Liver (tissue), 9 donors: ENCODE data around the gene SERPINE2. TPM values are rescaled to one million over a fixed set of nuclear protein-coding genes. Genes with fewer than 3 reads are reported as not detected.

Experiments used
- DNase-seq: peaks from one replicate; pipeline ENCODE4 v3.0.0-alpha.2; 2017; ENCODE audit warnings: low spot score
- H3K27ac ChIP-seq, 2 donors: one replicate each; pipeline ENCODE4 v1.7.0; 2013; ENCODE audit warnings: inconsistent platforms in 2 of 2, low read length in 2 of 2, control low read depth in 1 of 2, low read depth in 1 of 2, mild to moderate bottlenecking in 1 of 2
- H3K27me3 ChIP-seq, 4 donors: one replicate each; pipeline versions ENCODE4 v1.6.1 to v1.7.0; 2013; ENCODE audit warnings: low read length in 3 of 4, inconsistent platforms in 1 of 4, mild to moderate bottlenecking in 1 of 4, moderate library complexity in 1 of 4; ENCODE audit not compliant: control insufficient read depth in 4 of 4, insufficient read depth in 4 of 4
- H3K36me3 ChIP-seq, 4 donors: one replicate each; pipeline versions ENCODE4 v1.6.1 to v1.7.0; 2013; ENCODE audit warnings: low read length in 3 of 4, mild to moderate bottlenecking in 3 of 4, low read depth in 1 of 4, moderate library complexity in 1 of 4; ENCODE audit not compliant: control insufficient read depth in 4 of 4, insufficient read depth in 3 of 4
- H3K4me1 ChIP-seq, 4 donors: one replicate each; pipeline versions ENCODE4 v1.6.1 to v1.7.0; 2013; ENCODE audit warnings: low read length in 3 of 4, mild to moderate bottlenecking in 3 of 4, moderate library complexity in 1 of 4; ENCODE audit not compliant: control insufficient read depth in 4 of 4, insufficient read depth in 4 of 4
- H3K4me3 ChIP-seq, 3 donors: one replicate each; pipeline versions ENCODE4 v1.6.1 to v1.7.0; 2013; ENCODE audit warnings: low read length in 3 of 3, control low read depth in 1 of 3, low read depth in 1 of 3, mild to moderate bottlenecking in 1 of 3
- H3K9ac ChIP-seq, 2 donors: one replicate each; pipeline ENCODE4 v1.7.0; 2013; ENCODE audit warnings: low read length in 2 of 2, mild to moderate bottlenecking in 2 of 2, moderate library complexity in 2 of 2, control low read depth in 1 of 2, low read depth in 1 of 2
- H3K9me3 ChIP-seq, 4 donors: one replicate each; pipeline versions ENCODE4 v1.6.1 to v1.7.0; 2013; ENCODE audit warnings: low read length in 3 of 4; ENCODE audit not compliant: control insufficient read depth in 4 of 4
- EGR1 ChIP-seq, 2 donors: IDR thresholded peaks; 2 replicates each; pipeline ENCODE4 v1.6.1; 2016 to 2018; ENCODE audit warnings: antibody characterized with exemption in 2 of 2, low read depth in 2 of 2
- FOXA1 ChIP-seq: IDR thresholded peaks from 2 replicates; pipeline ENCODE4 v1.6.1; 2016; ENCODE audit warnings: antibody characterized with exemption
- FOXA2 ChIP-seq: IDR thresholded peaks from 2 replicates; pipeline ENCODE4 v1.6.1; 2016; ENCODE audit warnings: antibody characterized with exemption
- GABPA ChIP-seq, 2 donors: IDR thresholded peaks in 1 of 2; conservative IDR thresholded peaks in 1 of 2; 2 replicates each; pipeline ENCODE4 v1.6.1; 2016; ENCODE audit warnings: antibody characterized with exemption in 2 of 2, mild to moderate bottlenecking in 1 of 2, moderate library complexity in 1 of 2
- HNF4A ChIP-seq, 2 donors: conservative IDR thresholded peaks; 2 replicates each; pipeline ENCODE4 v1.6.1; 2016; ENCODE audit warnings: antibody characterized with exemption in 2 of 2, mild to moderate bottlenecking in 2 of 2
- HNF4G ChIP-seq: IDR thresholded peaks from 2 replicates; pipeline ENCODE4 v1.6.1; 2016; ENCODE audit warnings: antibody characterized with exemption
- JUND ChIP-seq, 2 donors: IDR thresholded peaks; 2 replicates each; pipeline ENCODE4 v1.6.1; 2016; ENCODE audit warnings: antibody characterized with exemption in 2 of 2
- NR2F2 ChIP-seq: IDR thresholded peaks from 2 replicates; pipeline ENCODE4 v1.6.1; 2016; ENCODE audit warnings: antibody characterized with exemption
- RAD21 ChIP-seq, 2 donors: IDR thresholded peaks; 2 replicates each; pipeline ENCODE4 v1.6.1; 2016; ENCODE audit warnings: antibody characterized with exemption in 2 of 2, mild to moderate bottlenecking in 2 of 2
- RXRA ChIP-seq, 2 donors: IDR thresholded peaks; 2 replicates each; pipeline ENCODE4 v1.6.1; 2017 to 2018; ENCODE audit warnings: antibody characterized with exemption in 2 of 2, mild to moderate bottlenecking in 1 of 2
- SP1 ChIP-seq: IDR thresholded peaks from 2 replicates; pipeline ENCODE4 v1.6.1; 2018; ENCODE audit warnings: antibody characterized with exemption, mild to moderate bottlenecking
- TAF1 ChIP-seq: conservative IDR thresholded peaks from 2 replicates; pipeline ENCODE4 v1.6.1; 2016; ENCODE audit warnings: antibody characterized with exemption, mild to moderate bottlenecking
- YY1 ChIP-seq: IDR thresholded peaks from 2 replicates; pipeline ENCODE4 v1.6.1; 2016; ENCODE audit warnings: antibody characterized with exemption, mild to moderate bottlenecking
- WGBS: extraction: QIAGEN DNeasy Blood & Tissue Kit; methylation state at CpG from one replicate; pipeline ENCODE4 v1.1.7; 2013; 5-methylcytosine and 5-hydroxymethylcytosine counted together
- polyA plus RNA-seq, 2 donors: library from polyadenylated mRNA; stranded (reverse) in 1 of 2; unstranded in 1 of 2; fragments of 200-250 nt in 1 of 2; fragments of >200 nt in 1 of 2; fragmentation: Nextera tagmentation in 1 of 2; extraction: Ambion mirVana in 1 of 2; gene quantifications; one replicate each; pipeline versions ENCODE4 v1.2.1 to v1.2.3, GENCODE V29; 2013 to 2015
- total RNA-seq, 2 donors: library from RNA; depleted of rRNA; stranded (reverse); fragments of >200 nt; gene quantifications; one replicate each; pipeline ENCODE4 v1.2.3, GENCODE V29; 2014
- TF ChIP-seq, protein P1 (sequence below): IDR thresholded peaks from 2 replicates; pipeline ENCODE4 v1.6.1; 2016; ENCODE audit warnings: antibody characterized with exemption, mild to moderate bottlenecking
- TF ChIP-seq, protein P2 (sequence below): IDR thresholded peaks from 2 replicates; pipeline ENCODE4 v1.6.1; 2016; ENCODE audit warnings: antibody characterized with exemption
- TF ChIP-seq, protein P3 (sequence below): fragments of 150-350 bp; IDR thresholded peaks from 2 replicates; pipeline ENCODE4 v1.5.1; 2017; ENCODE audit warnings: improper control_type of control experiment, low read depth, low read length; ENCODE audit not compliant: missing input control
- TF ChIP-seq, protein P4 (sequence below): IDR thresholded peaks from 2 replicates; pipeline ENCODE4 v1.6.1; 2016; ENCODE audit warnings: antibody characterized with exemption
- TF ChIP-seq, protein P5 (sequence below): IDR thresholded peaks from 2 replicates; pipeline ENCODE4 v1.6.1; 2016; ENCODE audit warnings: antibody characterized with exemption
- donor health status: healthy.
- donor health status: healthy.
- donor health status: healthy.
- donor health status: healthy.
- donor health status: healthy.

SERPINE2 gene
- total and polyA plus RNA-seq, 4 donors = 0.92 to 4.8 (median 2.3) TPM

DNA sequence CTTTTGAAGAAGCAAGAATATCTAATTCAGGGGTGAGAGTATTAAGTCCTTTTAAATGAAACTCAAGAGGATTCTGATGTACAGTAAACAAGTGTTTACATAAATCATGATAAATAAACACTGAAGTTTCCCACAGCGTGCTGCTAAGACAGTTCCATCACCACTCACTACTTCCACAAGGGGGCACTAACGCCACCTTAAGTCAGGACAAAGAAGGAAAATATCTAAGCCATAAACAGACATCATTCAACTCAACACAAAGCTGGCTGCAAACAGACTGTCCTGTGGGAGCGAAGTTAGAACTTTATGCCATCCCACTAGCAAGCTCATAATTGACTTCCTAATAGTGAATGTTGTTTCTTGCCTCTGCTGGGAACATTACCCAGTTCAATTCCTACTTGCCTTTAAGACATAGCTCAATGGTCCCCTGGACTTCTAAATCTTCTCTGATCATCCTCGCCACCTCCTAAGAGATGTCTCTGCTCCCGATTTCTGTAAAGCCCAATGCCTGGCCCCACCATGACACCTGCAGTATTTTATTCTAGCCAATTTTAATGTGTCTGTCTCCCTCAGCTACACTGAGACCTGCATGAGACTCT lies 45.4 kb downstream of the SERPINE2 start (continued):
- no peak for TF ChIP-seq YY1

DNA sequence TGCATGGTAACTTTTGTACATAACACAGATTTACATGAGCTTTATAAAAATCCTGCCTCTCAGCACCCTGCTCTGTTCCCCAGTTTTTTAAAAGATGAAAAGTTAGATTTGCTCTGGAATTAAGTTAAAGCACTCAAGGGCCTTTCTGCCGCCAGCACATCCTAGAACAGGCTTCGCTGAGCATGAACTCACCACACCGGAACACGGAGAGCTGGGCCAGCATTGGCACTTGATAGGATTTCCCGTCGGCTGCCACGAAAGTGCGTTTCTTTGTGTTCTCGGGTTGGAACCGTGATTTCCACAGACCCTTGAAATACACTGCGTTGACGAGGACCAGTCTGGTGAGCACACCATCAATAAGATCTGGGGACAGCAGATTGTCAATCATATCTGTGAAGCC lies 47.5 kb downstream of the SERPINE2 start:
- Histone ChIP-seq H3K9ac (no peak overlapping the region), H3K9me3 (no peaks in the 10 kb centered on the region), H3K4me1 (peaks cover 0 to 3% (median 0%) of the 10 kb centered on the region in 4 donors), H3K36me3 (no peaks in the 10 kb centered on the region), H3K27me3 (no peaks in the 10 kb centered on the region), H3K27ac (no peak overlapping the region), H3K4me3 (no peak overlapping the region)
- TF ChIP-seq, protein P1, sequence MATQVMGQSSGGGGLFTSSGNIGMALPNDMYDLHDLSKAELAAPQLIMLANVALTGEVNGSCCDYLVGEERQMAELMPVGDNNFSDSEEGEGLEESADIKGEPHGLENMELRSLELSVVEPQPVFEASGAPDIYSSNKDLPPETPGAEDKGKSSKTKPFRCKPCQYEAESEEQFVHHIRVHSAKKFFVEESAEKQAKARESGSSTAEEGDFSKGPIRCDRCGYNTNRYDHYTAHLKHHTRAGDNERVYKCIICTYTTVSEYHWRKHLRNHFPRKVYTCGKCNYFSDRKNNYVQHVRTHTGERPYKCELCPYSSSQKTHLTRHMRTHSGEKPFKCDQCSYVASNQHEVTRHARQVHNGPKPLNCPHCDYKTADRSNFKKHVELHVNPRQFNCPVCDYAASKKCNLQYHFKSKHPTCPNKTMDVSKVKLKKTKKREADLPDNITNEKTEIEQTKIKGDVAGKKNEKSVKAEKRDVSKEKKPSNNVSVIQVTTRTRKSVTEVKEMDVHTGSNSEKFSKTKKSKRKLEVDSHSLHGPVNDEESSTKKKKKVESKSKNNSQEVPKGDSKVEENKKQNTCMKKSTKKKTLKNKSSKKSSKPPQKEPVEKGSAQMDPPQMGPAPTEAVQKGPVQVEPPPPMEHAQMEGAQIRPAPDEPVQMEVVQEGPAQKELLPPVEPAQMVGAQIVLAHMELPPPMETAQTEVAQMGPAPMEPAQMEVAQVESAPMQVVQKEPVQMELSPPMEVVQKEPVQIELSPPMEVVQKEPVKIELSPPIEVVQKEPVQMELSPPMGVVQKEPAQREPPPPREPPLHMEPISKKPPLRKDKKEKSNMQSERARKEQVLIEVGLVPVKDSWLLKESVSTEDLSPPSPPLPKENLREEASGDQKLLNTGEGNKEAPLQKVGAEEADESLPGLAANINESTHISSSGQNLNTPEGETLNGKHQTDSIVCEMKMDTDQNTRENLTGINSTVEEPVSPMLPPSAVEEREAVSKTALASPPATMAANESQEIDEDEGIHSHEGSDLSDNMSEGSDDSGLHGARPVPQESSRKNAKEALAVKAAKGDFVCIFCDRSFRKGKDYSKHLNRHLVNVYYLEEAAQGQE = no peak
- TF ChIP-seq FOXA2 (no peak), EGR1 (IDR thresholded peaks at IDR 0.05; ENCODE audit: low read depth in 2 of 2) (no peak), HNF4G (no peak), NR2F2 (no peak), SP1 (no peak), FOXA1 (no peak), YY1 (no peak), RAD21 (IDR thresholded peaks at IDR 0.05) (no peak), TAF1 (no peak), HNF4A (conservative IDR thresholded peaks at IDR 0.05) (no peak), GABPA (IDR thresholded peaks at IDR 0.05 in 1 of 2, conservative IDR thresholded peaks at IDR 0.05 in 1 of 2) (no peak), JUND (IDR thresholded peaks at IDR 0.05) (no peak), RXRA (IDR thresholded peaks at IDR 0.05) (no peak)
- TF ChIP-seq, protein P2, sequence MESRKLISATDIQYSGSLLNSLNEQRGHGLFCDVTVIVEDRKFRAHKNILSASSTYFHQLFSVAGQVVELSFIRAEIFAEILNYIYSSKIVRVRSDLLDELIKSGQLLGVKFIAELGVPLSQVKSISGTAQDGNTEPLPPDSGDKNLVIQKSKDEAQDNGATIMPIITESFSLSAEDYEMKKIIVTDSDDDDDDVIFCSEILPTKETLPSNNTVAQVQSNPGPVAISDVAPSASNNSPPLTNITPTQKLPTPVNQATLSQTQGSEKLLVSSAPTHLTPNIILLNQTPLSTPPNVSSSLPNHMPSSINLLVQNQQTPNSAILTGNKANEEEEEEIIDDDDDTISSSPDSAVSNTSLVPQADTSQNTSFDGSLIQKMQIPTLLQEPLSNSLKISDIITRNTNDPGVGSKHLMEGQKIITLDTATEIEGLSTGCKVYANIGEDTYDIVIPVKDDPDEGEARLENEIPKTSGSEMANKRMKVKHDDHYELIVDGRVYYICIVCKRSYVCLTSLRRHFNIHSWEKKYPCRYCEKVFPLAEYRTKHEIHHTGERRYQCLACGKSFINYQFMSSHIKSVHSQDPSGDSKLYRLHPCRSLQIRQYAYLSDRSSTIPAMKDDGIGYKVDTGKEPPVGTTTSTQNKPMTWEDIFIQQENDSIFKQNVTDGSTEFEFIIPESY = no peak
- TF ChIP-seq, protein P3, sequence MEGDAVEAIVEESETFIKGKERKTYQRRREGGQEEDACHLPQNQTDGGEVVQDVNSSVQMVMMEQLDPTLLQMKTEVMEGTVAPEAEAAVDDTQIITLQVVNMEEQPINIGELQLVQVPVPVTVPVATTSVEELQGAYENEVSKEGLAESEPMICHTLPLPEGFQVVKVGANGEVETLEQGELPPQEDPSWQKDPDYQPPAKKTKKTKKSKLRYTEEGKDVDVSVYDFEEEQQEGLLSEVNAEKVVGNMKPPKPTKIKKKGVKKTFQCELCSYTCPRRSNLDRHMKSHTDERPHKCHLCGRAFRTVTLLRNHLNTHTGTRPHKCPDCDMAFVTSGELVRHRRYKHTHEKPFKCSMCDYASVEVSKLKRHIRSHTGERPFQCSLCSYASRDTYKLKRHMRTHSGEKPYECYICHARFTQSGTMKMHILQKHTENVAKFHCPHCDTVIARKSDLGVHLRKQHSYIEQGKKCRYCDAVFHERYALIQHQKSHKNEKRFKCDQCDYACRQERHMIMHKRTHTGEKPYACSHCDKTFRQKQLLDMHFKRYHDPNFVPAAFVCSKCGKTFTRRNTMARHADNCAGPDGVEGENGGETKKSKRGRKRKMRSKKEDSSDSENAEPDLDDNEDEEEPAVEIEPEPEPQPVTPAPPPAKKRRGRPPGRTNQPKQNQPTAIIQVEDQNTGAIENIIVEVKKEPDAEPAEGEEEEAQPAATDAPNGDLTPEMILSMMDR = no peak
- TF ChIP-seq, protein P4, sequence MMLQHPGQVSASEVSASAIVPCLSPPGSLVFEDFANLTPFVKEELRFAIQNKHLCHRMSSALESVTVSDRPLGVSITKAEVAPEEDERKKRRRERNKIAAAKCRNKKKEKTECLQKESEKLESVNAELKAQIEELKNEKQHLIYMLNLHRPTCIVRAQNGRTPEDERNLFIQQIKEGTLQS = no peak
- TF ChIP-seq, protein P5, sequence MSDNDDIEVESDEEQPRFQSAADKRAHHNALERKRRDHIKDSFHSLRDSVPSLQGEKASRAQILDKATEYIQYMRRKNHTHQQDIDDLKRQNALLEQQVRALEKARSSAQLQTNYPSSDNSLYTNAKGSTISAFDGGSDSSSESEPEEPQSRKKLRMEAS = no peak
- no peak for DNase-seq
- 88% methylated on average over 12 of the region's 12 CpGs for WGBS
